Activated effector memory CD4-positive, alpha-beta T cell treated with Interleukin-2 at 50 U/mL for 16 hours (primary cell): ENCODE results near the gene NPS.

Experiments used
- DNase-seq: peaks from one replicate; pipeline ENCODE4 v3.0.0-alpha.2; 2020

Gene NPS

DNA sequence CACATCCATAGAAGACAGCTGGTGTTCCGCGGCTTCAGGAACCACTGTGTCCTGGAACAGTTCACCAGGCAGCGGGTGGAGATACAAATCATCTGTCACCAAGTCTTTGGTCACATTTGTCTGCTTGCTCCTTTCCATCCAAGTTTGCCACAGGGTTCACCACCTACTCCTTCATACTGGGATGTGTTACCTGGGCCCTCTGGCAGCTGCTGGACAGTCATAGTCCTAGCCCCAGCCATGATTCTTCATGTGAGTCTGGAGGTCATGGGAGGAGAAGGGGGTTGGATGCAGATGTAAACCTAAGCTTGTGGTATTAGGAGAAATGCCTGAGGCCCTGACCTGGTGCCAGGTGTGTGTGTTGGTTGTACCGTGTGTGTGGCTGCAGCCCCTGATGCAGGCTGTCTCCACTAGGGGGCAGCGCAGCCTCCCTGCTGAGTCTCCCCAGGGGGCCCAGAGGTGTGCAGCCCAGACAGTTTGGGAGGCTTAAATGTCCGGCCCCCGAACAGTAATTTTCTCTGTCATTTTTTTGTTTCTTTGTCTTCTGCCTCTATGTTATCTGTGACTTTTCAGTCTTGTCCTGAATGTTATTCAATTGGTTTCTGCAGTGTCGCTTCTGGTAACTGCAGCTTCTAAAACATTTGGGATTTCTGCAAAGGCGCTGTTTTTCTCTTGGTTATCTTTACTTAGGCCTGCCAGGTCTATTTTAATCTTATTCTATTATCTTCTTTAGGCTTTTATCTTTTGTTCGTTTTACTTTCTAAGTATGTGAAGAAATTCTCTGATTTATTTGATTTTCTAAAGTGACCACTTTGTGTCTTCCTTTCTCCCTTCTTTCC, 14.8 kb downstream of the NPS start:
- DNase-seq = no peak

DNA sequence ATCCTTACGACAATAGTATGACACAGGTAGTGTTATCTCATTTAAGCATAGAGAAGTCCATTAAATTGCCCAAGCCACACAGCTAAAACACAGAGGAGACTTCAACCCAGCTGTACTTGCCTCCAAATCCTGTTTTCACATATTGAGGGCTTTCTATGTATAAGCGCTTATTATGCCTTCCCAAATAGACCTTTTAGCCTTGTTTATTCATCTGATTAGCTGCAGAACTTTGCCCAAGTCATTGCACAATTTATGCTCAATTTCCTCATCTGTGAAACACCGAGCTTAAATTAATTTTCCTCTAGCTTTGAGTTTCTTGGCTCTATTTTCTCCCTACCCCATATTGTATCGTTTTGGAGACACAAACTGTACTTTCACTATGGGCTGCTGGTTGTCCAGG, 15.5 kb downstream of the NPS start:
- DNase-seq = no peak

- no peak for DNase-seq
Observed at GRCh38 chr10:127565583-127565982, 16.5 kb downstream of the NPS start.

- no peak for DNase-seq
Observed at GRCh38 chr10:127569210-127569609, 20.1 kb downstream of the NPS start.

DNA sequence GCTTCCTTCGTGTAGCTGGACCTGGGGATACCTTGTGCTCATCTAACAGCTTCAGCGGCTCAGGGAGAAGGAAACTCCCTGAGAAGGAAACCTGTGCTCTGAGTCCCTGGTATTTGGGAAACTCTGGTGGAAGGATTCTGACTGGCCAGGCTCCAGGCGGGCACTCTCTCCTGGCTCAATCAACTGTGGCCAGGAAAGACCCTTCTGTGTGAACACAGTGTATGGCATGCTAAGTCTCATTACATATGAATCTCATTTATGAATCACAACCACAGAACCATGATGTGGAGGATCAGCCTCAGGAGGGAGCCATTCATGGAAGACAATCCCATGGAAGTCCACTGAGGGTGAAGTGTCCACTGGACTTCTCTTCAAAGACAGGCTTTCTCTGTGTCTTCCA, 20.9 kb downstream of the NPS start:
- DNase-seq = no peak

- no peak for DNase-seq
Observed at GRCh38 chr10:127571386-127571785, 22.3 kb downstream of the NPS start.

GRCh38 chr10:127576051-127576450, 26.9 kb downstream of the NPS start:
- DNase-seq = no peak

GRCh38 chr10:127576740-127577161, 27.6 kb downstream of the NPS start:
- no peak for DNase-seq

GRCh38 chr10:127577376-127578258, 28.5 kb downstream of the NPS start:
- DNase-seq = no peak

- no peak for DNase-seq
Observed at GRCh38 chr10:127578259-127578960, 29.3 kb downstream of the NPS start.

GRCh38 chr10:127578961-127579305, 29.8 kb downstream of the NPS start:
- no peak for DNase-seq

GRCh38 chr10:127579640-127580039, 30.5 kb downstream of the NPS start:
- no peak for DNase-seq

- DNase-seq = no peak
Observed at GRCh38 chr10:127580822-127581221, 31.7 kb downstream of the NPS start.

GRCh38 chr10:127585519-127586023, 36.5 kb downstream of the NPS start:
- no peak for DNase-seq

- DNase-seq = no peak
Observed at GRCh38 chr10:127587668-127588365, 38.7 kb downstream of the NPS start.

- no peak for DNase-seq
Observed at GRCh38 chr10:127592586-127592985, 43.5 kb downstream of the NPS start.

- DNase-seq = no peak
Observed at GRCh38 chr10:127600479-127600878, 51.4 kb downstream of the NPS start.
